Smooth muscle cell of the coronary artery (primary cell): Measurements from ENCODE around the gene NUSAP1. TPM values are rescaled to one million over a fixed set of nuclear protein-coding genes. Genes with fewer than 3 reads are reported as not detected.

ENCODE experiments used
- total RNA-seq: library from RNA; depleted of rRNA; stranded (reverse); fragments of >200 nt; gene quantifications from 2 replicates; pipeline ENCODE4 v1.2.3, GENCODE V29; 2014; ENCODE audit warnings: low replicate concordance

NUSAP1 gene, protein sequence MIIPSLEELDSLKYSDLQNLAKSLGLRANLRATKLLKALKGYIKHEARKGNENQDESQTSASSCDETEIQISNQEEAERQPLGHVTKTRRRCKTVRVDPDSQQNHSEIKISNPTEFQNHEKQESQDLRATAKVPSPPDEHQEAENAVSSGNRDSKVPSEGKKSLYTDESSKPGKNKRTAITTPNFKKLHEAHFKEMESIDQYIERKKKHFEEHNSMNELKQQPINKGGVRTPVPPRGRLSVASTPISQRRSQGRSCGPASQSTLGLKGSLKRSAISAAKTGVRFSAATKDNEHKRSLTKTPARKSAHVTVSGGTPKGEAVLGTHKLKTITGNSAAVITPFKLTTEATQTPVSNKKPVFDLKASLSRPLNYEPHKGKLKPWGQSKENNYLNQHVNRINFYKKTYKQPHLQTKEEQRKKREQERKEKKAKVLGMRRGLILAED
- 3.6 and 13.5 TPM in 2 replicates for total RNA-seq

DNA sequence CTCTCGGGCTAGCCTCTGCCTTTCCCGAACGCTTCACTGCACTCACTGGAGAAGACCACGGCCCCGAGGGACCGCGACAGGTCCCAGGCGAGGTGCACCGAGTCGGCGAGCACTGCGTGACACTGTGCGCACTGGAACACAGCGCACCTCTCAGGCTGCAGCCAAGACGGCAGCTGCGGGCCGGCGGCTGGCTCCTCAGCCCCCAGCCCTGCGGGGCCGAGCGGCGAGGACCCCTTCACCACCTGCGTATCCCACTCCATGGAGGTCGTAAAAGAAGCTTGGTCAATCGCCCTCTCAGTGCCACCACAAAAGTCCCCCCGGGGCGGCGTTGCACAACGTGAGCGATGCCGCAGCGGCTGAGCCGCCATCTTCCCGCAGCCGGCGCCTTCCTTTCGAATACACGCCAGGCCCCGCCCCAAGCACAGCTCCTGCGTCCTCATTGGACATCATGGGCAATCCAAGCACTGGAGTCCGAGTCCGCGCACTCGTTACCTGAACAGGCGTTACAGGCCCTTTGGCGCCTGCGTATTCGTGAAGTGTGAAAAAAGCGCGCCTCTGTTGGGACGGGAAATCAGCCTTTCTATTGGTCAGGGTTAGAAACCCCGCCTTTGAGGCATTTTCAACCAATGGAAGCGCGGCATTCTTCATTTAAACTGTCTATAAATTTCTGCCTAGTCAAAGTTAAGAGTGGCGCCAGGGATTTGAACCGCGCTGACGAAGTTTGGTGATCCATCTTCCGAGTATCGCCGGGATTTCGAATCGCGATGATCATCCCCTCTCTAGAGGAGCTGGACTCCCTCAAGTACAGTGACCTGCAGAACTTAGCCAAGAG is at the start of gene NUSAP1, which contains the start of gene OIP5:
NUSAP1 (plus strand) TSS at position 688 of the 832 bp plus-strand sequence; CDS start at position 765, 77 bp downstream.
OIP5 (minus strand) TSS at position 398 of the 832 bp plus-strand sequence; CDS start at position 368, 30 bp downstream.

DNA sequence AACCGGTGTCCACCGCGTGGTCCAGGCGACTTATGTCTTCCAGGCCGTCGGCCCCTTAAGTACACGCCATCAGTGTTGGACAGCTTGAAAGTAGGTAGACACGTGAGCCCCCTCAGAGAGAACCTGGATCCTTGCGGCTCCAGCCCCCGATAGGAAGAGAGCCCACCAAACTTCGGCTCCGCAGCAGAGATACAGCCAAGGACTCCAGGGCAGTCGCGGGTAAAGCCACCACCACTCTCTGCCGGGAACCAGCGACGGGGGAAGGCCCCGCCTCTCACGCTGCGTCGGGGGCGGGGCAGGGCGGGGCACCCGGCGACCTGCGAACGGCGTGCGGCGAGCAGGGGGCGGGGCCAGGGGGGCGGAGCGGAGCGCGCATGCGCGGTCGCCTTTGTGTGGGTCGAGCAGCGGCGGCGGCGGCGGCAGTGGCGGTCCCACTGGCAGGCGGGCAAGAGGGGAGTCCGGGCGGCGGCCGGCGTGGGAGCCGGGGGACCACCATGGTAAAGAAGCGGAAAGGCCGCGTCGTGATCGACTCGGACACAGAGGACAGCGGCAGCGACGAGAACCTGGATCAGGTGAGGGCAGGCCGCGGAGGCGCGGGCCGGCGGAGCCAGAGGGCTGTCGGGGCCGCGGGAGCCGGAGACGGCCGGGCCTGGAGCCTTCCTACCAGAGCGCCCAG is 84.2 kb downstream of the NUSAP1 start, which contains the start of gene RTF1:
RTF1 (plus strand) TSS at position 354 of the 676 bp plus-strand sequence; CDS start at position 375, 21 bp downstream.

Other genes starting within 250 kb of the NUSAP1 start
- gene INO80, start 216.6 kb upstream of the NUSAP1 start, total RNA-seq: 13.0 and 20.5 TPM in 2 replicates
- gene EXD1, start 102.1 kb upstream of the NUSAP1 start, total RNA-seq: not detected in 2 replicates
- 48.9 and 59.9 TPM in 2 replicates for gene CHP1, start 101.6 kb upstream of the NUSAP1 start, total RNA-seq
- gene OIP5, start 290 bp upstream of the NUSAP1 start, total RNA-seq: 2.2 TPM in 1 of 2 replicates, not detected in the other
- 5.9 and 19.3 TPM in 2 replicates for gene NDUFAF1, start 69.6 kb downstream of the NUSAP1 start, total RNA-seq
- gene RTF1, start 84.2 kb downstream of the NUSAP1 start, total RNA-seq: 8.0 and 13.9 TPM in 2 replicates
- gene ITPKA, start 161.0 kb downstream of the NUSAP1 start, total RNA-seq: 0.60 and 1.3 TPM in 2 replicates
- gene LTK, start 180.9 kb downstream of the NUSAP1 start, total RNA-seq: 0.30 TPM in 1 of 2 replicates, not detected in the other
- gene RPAP1, start 211.4 kb downstream of the NUSAP1 start, total RNA-seq: 11.9 and 12.8 TPM in 2 replicates
- 5.7 and 9.7 TPM in 2 replicates for gene TYRO3, start 226.3 kb downstream of the NUSAP1 start, total RNA-seq